GM18520 (cell line): ENCODE results near the gene PDSS1.
A peak's percentile ranks its signal among the peaks of the same experiment; 100 is the strongest.
"Not testable (repeated sequence)": the region's sequence is repeated elsewhere in the genome, so short reads cannot be mapped to it uniquely, and the experiment has no call there.

Source experiments
- ATAC-seq: cut with Tn5 transposase; IDR thresholded peaks from one replicate; pipeline ENCODE4 v1.9.1; 2021; ENCODE audit not compliant: unreplicated experiment

Gene PDSS1, protein sequence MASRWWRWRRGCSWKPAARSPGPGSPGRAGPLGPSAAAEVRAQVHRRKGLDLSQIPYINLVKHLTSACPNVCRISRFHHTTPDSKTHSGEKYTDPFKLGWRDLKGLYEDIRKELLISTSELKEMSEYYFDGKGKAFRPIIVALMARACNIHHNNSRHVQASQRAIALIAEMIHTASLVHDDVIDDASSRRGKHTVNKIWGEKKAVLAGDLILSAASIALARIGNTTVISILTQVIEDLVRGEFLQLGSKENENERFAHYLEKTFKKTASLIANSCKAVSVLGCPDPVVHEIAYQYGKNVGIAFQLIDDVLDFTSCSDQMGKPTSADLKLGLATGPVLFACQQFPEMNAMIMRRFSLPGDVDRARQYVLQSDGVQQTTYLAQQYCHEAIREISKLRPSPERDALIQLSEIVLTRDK

DNA sequence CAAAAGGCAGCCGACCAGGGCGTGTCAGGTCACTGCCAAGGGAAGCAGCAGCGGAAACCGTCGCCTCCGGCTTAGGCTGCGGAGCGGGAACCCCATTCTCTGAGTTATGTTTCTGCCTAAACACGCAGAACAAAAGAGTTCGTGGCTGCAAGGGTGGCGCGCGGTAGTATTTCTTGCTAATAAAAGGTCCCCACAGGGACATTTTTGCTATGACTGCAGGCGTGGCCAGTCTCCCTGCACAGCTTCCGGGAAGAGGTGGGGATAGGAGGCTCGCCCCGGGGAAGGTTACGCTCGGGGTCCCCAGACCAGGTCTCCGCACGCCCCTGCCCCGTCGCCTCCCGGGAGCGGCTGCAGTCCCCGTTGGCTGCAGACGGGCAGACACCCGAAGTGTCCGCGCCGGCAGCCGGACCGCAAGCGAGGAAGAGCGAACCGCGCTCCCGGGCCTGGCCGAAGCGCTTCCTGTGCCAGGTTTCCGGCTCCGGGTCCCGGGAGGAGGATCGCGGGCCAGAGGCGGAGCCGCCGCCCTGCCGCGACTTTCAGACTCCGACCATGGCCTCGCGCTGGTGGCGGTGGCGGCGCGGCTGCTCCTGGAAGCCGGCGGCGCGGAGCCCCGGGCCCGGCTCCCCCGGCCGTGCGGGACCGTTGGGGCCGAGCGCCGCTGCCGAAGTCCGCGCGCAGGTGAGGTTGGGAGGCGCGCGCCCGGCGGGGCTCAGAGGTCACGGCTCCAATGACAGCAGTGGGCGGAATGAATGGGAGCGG lies at the start of gene PDSS1:
PDSS1 (plus strand) TSS at position 539 of the 759 bp plus-strand sequence; CDS start at position 550, 11 bp downstream.
- ATAC-seq: peak; percentile 76

DNA sequence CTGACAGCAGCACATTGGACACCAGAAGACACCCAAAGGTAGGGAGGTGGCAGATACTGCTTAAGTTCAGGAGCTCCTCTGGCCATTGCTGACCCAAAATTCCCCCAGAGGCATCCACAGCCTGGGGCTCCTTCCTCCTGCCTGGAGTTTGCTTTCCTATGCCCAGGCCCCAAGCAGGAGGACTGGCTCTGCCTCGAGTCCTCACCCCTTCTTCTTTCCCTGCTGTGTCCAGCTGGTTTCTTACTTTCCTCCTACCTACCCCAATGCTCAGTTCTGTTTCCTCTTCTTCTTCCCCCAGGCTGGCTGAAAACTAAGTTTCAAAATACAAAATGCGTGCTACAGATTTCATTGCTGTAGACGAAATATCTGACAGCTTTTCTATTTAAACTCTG lies 49.3 kb upstream of the PDSS1 start:
- ATAC-seq: not testable (repeated sequence)

DNA sequence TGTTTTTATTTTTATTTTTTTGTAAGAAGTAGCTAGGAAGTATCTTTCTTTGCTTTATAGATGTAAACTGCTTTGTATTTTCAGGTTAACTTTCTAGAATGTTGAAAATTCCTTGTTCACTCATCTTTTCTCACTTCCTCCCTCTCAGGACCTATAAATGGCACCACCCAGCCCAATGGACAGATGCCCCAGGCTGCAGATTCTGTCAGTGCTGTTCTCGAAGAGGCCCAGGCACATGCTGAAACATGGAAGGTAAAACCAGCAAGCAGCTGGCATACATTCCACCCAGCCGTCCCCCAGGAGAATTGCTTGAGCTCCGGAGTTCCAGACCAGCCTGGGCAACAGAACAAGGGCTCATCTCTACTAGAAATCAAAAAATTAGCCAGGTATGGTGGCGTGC lies 47.1 kb upstream of the PDSS1 start:
- ATAC-seq: no peak

DNA sequence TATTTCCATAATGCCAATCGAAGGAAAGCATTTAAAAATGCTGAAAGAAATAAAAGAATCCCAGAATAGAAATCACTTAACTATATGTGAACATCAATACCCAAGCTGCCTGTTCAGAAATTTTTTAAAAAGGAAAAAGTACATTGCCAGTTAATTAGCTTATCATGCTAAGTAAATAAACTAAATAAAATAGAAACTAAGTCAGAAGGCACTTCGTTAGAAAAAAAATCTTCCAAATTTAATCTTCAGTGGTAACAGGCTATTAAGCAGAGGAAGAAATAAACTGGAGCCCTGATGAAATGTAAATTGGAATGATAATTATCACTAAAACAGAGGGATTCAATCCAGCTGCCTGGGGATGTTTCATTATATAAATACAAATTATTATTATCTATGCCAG lies 46.0 kb upstream of the PDSS1 start:
- not testable (repeated sequence) for ATAC-seq

DNA sequence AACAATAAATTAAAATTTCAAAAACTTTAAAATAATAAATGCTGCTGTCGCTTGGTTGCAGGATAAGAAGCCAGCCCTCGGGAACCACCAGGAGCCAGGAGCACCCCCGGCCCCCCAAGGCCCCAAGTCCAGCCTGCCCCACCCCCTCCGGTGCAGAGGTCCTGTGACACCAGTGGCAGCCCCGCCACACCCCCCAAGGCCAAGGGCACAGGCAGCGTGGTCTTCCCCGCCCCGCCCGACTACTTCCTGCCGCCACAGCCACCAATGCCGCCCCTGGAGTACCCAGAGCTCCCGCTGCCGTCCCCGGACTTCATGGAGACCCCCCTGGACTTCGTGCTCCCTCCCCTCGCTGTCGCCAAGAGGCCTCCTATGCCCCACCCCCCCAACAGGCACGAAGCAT lies 44.5 kb upstream of the PDSS1 start:
- ATAC-seq: no peak

DNA sequence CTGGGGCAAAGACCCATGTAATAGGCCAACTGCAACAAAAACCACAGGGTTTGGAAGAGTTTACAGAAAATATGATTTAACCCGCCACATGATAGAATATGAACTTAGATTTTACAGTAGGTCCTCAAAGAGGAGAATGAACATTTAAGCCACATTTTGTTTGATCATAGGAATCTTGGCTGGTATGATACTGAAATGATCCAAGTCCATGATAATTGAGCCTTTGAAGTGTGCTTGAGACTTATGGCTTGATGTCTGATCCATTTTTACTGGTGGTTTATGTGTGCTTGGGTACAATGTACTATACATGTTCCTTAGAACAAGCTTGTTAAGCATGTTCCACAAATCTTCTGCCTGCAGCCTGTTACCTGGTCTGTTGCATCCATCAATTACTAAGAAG lies 41.8 kb upstream of the PDSS1 start:
- ATAC-seq: no peak

DNA sequence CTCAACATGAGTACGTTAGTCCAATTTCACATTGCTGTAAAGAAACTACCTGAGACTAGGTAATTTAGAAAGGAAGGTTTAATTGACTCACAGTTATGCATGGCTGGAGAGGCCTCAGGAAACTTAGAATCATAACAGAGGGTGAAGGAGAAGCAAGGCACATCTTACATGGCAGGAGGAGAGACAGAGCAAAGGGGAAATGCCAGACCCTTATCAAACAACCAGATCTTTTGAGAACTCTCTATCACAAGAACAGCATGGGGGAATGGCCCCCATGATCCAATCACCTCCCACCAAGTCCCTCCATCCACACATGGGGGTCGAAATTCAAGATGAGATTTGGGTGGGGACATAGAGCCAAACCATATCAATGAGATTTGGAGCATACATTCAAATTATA lies 34.6 kb upstream of the PDSS1 start:
- ATAC-seq: no peak

DNA sequence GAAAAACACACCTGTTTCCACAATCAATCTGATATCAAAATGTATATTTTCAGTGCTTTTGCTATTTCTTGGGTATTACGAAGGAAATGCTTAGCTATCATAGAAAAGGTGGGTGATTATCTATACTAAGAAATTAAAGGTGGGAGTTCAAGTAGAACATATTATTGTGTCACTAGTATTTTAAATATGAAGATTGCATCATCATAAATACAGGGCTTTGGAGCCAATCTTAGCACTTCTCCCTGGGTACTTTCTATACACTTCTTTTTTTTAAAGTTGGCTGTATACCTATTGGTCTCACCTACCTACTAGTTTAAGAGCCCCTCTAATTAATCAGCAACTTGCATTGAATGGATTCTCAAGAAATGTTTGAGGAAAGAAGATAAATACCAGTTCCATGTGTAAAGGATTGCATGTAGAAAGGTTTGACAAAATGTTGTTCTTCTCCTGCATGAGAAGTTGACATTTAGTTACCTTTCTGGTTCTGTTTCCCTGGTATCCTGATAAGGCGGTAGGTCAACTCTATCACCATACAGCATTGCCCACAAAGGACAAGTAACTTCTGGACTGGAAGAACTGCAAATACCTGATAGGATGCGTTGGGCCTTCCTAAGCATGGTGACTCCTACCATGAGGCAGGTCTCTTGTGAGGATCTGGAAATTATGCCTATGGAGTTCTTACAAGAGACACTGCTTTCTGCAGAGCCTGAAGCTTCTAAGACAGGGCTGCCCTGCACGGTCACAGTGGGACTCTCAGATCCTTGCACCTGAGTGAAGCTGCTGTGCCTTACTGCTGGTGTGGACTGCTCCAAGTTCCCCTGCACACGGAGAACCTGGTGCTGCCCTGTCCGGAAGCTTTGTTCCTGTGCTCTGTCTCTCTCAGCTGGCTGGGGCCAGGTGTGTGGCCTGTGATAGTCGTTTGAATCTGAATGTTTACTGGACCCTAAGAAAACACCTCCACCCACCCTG lies 32.1 kb upstream of the PDSS1 start:
- no peak for ATAC-seq

DNA sequence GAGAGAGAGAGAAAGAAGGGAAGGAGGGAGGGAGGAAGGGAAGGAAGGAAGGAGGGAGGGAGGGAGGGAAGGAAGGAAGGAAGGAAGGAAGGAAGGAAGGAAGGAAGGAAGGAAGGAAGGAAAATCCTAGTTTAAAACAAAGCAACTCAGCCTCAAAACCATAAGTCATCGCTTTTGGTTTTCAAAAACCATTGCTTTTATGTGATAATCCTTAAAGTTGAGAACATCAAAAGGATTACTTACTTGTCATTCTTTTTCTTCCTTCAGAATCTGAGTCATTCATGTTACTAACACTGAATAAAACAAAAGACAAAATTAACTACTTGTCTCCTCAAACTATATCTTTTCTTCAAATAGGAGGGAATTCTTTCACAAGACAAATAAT lies 21.6 kb upstream of the PDSS1 start:
- no peak for ATAC-seq

DNA sequence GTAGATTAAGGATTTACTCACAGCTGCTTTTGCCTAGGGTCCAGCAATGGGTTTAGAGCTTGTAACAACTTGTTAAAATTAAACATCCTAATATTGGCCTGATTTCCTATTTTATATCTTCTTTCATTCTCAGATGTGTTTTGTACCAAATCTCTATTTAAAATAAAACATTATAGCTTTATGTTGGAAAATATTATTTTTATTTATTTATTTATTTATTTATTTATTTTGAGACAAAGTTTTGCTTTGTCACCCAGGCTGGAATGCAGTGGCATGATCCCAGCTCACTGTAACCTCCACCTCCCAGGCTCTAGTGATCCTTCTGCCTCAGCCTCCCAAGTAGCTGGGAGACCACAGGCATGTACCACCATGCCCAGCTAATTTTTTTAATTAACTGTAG lies 17.9 kb upstream of the PDSS1 start:
- no peak for ATAC-seq

DNA sequence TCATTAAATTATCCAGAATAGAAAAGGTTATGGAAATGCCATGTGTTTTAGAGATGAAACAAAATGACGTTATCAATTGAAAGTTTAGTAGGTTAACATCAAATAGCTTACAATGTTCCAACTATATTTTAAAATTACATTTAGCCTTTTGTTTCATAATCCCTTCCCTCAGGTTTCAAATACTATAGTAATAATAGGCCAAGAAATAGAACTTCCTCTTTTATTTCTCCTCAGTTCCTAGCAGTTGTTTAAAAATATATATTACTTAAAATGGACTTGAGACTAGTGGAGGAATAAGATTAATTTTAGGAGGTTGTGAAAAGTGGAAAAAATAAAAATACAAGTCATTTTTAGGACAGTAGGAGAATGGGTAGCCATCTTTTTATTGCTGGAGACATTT lies 16.4 kb upstream of the PDSS1 start:
- ATAC-seq: no peak

DNA sequence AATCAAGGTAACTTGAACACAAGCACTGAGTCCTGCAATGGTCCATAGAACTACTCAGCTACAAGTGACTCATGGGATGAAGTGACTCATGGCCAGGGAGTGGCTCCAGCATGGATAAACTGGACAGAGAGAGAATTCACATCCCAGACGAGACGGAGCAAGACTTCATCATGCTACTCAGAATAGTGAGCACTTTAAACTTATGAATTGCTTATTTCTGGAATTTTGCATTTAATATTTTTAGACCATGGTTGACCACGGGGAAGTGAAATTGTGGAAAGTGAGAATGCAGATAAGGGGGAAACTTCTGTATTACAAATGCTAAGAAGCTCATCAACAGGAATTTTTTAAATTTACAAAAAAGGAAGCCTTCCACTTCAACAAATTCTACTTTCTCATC lies 15.5 kb upstream of the PDSS1 start:
- not testable (repeated sequence) for ATAC-seq

DNA sequence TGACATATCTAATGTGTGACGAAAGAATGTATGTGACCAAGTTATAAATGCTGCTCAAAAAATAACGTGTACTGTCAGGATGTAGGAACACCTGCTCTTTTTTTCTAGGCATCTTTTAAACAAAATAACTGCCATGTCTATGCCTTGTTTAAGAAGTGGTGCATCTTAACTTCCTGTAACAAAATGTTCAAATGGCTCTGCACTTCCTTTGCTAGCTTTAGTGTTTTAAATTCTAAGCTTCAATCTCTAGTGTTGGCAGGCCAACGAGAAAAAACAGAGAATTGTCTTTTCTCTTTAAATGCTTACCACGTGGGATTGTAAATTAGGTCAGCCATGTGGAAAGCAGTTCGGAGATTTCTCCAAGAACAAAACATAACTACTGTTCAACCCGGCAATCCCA lies 14.6 kb upstream of the PDSS1 start:
- ATAC-seq: no peak

DNA sequence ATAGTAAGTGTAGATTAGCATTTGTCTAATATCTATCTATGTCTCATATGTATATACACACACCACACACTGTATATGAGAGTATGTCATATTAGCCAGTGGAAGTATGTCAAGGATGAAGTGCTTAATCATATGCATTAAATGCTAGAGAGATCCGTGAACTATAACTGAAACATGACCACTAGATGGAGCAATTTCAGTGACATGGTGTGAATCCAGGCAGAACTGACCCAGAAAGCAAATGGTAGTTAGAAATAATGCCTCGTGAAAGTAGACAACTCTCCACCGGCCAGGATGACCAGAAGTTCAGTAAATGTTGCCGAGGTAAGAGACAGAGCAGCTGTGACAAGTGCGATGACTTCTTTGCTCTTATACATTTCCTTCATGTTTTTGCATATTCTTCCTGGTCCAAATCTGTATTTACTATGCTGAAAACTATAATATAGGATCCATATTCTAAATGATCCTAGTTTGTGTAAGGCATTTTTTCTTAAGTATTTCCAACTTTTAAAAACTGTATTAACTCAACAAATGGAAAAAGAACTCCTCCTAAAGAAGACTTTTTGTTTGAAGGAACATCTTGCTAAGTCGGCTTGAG lies 12.7 kb upstream of the PDSS1 start:
- peak; percentile 83 for ATAC-seq

DNA sequence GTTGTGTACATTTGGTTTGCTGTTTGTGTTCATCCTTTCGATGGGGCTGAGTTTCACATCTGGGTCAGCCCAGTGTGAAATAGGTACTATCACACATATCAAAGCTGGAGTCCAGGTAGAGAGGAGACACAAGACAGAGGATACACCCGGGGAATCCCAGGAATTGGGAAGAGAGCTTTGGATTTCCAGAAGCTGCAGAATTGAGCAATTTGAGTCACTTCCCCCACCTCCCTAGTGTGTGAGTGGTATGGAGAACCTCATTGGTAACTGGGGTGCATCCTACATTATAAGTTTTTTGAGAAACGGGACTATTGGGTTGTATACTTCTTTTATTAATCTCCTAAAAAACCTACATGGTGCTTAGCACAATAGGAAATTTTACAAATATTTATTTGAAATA lies 12.1 kb upstream of the PDSS1 start:
- ATAC-seq: no peak

DNA sequence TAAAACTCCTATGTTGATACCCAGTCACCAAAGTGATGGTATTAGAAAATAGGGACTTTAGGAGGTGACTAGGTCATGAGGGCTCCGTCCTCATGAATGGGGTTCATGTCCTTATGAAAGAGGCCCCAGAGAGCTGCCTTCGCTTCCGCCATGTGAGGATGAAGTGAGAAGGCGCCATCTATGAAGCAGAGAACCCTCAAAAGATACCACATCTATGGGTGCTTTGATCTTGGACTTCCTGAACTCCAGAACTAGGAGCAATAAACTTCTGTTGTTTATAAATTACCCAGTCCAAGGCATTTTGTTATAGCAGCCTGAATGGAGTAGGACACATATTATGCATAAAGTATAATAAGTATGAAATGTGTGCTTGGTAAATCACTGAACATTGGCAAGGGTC lies 8.1 kb upstream of the PDSS1 start:
- no peak for ATAC-seq

DNA sequence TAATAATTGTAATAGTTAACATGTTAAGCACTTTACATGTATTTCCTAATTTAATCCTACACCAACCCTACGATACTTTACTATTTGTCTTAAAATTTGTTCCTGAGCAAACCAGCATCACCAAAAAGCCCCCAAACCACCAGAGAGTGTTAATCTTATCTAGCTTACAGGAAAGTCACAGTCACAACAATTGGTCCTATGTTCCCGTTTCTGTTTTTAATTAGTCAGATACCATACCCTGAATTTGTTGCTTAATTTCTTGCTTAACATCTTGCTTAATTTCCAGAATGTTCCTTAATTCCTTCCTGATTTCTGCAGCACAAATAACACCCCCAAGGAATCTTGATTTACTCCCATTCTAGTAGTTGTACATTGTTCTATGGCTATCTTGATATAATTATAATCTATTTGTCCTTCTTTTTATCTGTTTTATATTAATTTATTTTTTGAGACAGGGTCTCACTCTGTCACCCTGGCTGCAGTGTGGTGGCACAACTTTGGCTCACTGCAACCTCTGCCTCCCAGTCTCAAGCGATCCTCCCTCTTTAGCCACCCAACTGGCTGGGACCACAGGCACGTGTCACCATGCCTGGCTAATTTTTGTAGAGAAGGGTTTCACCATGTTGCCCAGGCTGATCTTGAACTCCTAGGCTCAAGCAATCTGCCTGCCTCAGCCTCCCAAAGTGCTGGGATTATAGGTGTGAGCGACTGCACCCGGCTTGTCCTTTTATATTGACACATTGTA lies 6.6 kb upstream of the PDSS1 start:
- ATAC-seq: no peak

DNA sequence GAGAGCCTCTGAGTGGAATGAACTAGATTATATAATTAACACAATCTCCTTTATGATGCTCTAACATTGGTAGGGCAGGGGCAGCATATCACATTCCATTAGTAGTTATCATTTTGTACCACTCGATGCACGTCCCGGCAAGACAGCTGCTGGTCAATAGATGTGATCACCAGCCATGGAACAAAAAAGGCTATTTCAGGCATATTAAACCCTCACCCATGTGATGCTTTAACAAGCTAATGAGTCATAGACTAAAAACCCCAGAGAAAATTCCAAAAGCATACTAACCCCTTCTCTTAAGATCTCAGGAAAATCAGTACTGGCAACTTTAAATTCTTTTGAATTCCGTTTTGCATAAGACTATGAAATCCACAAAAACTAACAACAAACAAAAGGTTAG lies 3.0 kb upstream of the PDSS1 start:
- ATAC-seq: not testable (repeated sequence)

DNA sequence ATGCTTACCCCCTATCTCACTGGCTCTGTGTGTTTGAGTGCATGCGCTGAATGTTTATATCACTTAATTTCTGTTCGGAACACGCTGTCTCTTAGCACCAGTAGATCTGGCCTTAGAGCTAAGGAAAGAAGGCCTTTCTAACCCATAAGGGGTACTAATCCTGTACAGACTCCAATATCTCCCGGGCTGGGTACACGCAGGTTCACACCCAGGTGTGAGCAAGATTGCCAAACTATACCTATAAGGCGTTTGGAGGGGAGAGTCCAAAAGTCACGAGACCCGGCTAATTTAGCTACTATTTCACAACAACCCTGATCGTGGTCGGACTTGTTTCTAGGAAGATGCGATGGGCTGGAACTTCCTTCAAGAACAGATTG lies 727 bp upstream of the PDSS1 start:
- no peak for ATAC-seq

DNA sequence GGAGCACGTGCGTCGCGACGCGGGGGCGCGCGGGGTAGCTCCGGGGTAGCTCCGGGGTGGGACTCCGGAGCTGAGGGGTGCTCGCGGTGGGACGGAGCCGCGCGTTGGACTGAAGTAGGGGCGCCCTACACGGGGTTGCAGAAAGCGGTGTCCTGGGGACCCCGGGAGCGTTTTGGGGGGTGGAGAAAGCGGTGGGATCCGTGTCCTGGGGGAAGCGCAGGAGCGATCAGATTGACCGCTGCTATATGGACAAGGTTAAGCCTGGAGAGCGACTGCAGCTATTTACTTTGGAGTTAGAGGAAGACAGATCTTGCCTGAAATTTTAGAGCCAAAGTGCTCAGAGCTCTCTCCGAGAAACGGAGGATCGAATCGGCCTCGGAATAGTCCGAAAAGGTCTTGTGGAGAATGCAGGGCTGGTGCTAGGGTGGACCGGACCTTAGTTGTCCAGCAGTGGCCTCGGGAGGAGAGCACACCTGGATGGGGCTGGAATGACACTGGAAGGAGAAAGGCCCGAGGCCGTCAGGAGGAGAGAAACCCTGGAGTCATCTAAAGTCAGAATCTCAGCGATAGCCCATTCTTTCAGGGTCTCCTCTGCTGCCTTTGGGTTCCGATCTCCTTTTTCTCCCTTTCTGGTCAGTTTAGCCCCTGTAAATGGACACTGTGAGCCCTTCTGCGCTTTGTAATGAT lies 564 bp downstream of the PDSS1 start:
- ATAC-seq: no peak
